IMR-90 (cell line): ENCODE measurements around the gene TATDN2. TPM values are rescaled to one million over a fixed set of nuclear protein-coding genes. Genes with fewer than 3 reads are reported as not detected.
A peak's percentile ranks its signal among the peaks of the same experiment; 100 is the strongest.

Source experiments
- ATAC-seq: fragments of 200-7000 bp; cut with Tn5 transposase; 2 replicates; pipeline ENCODE4 v1.9.1; 2020; ENCODE audit warnings: low read depth, mild to moderate bottlenecking, moderate library complexity
- BruUV-seq: library from RNA; stranded (reverse); fragments of 400-500 nt; replicated peaks from 2 replicates; lab custom pipeline; 2021; lab: Mats Ljungman, UMichigan
- CTCF ChIA-PET: fragments of 300-600 bp; formaldehyde crosslinking; extraction: SDS; loops from one replicate; lab custom pipeline; 2021; ENCODE audit warnings: antibody characterized with exemption; lab: Yijun Ruan, JAX
- POLR2A ChIA-PET: fragments of 300-600 bp; sonication (Branson Sonifier 250); formaldehyde crosslinking; loops from one replicate; lab custom pipeline; 2022; ENCODE audit warnings: antibody characterized with exemption; ENCODE audit not compliant: unreplicated experiment; lab: Charles Lee
- DNase-seq: peaks from one replicate; pipeline ENCODE4 v3.0.0; 2013
- H2AFZ ChIP-seq: replicated peaks from 2 replicates; pipeline ENCODE3; 2013; ENCODE audit warnings: low read length, mild to moderate bottlenecking; ENCODE audit not compliant: poor library complexity
- H2AK5ac ChIP-seq: 2 replicates; pipeline ENCODE4 v1.6.1; 2013; ENCODE audit warnings: low read depth, low read length, inconsistent platforms
- H2AK9ac ChIP-seq: replicated peaks from 2 replicates; pipeline ENCODE3; 2013; ENCODE audit warnings: mild to moderate bottlenecking, low read depth, low read length, moderate library complexity; ENCODE audit not compliant: poor library complexity
- H2BK120ac ChIP-seq: 2 replicates; pipeline ENCODE4 v1.6.1; 2013; ENCODE audit warnings: low read depth, low read length, inconsistent platforms
- H2BK15ac ChIP-seq: 3 replicates; pipeline ENCODE4 v1.6.1; 2013; ENCODE audit warnings: low read depth, low read length, inconsistent platforms
- H2BK20ac ChIP-seq: 2 replicates; pipeline ENCODE4 v1.6.1; 2013; ENCODE audit warnings: low read depth, mild to moderate bottlenecking, inconsistent platforms, low read length, moderate library complexity
- H2BK5ac ChIP-seq: 2 replicates; pipeline ENCODE4 v1.6.1; 2013; ENCODE audit warnings: mild to moderate bottlenecking, low read depth, low read length, inconsistent platforms; ENCODE audit not compliant: poor library complexity, severe bottlenecking
- H3K14ac ChIP-seq: replicated peaks from 2 replicates; pipeline ENCODE4 v1.6.1; 2013; ENCODE audit warnings: low read depth, low read length, inconsistent platforms
- H3K18ac ChIP-seq: 2 replicates; pipeline ENCODE4 v1.6.1; 2013; ENCODE audit warnings: low read depth, low read length, control low read depth
- H3K23ac ChIP-seq: 2 replicates; pipeline ENCODE4 v1.6.1; 2013; ENCODE audit warnings: low read depth, low read length, inconsistent platforms
- H3K27ac ChIP-seq: 2 replicates; pipeline ENCODE4 v1.5.1; 2013; ENCODE audit warnings: mild to moderate bottlenecking, control low read depth, low read length; ENCODE audit not compliant: insufficient read depth
- H3K27me3 ChIP-seq: 2 replicates; pipeline ENCODE4 v1.6.1; 2013; ENCODE audit warnings: low read length; ENCODE audit not compliant: control insufficient read depth, insufficient read depth
- H3K36me3 ChIP-seq: 2 replicates; pipeline ENCODE4 v1.6.1; 2013; ENCODE audit warnings: low read length, mixed read lengths; ENCODE audit not compliant: control insufficient read depth, insufficient read depth
- H3K4ac ChIP-seq: 2 replicates; pipeline ENCODE4 v1.6.1; 2013; ENCODE audit warnings: low read depth, low read length, inconsistent platforms
- H3K4me1 ChIP-seq: 2 replicates; pipeline ENCODE4 v1.6.1; 2013; ENCODE audit warnings: low read length, mixed read lengths; ENCODE audit not compliant: control insufficient read depth, insufficient read depth
- H3K4me2 ChIP-seq: 2 replicates; pipeline ENCODE4 v1.6.1; 2013; ENCODE audit warnings: low read depth, mild to moderate bottlenecking, control low read depth, low read length, moderate library complexity
- H3K4me3 ChIP-seq: 2 replicates; pipeline ENCODE4 v1.5.1; 2013; ENCODE audit warnings: low read depth, mild to moderate bottlenecking, control low read depth, low read length, moderate library complexity; ENCODE audit not compliant: insufficient read depth
- H3K56ac ChIP-seq: 2 replicates; pipeline ENCODE4 v1.6.1; 2013; ENCODE audit warnings: low read length, inconsistent platforms; ENCODE audit not compliant: insufficient read depth; ENCODE audit errors: extremely low read depth
- H3K79me1 ChIP-seq, 2 experiments: 2 replicates each; pipeline ENCODE4 v1.6.1; 2013; ENCODE audit warnings: low read length in 2 of 2, inconsistent platforms in 1 of 2, low read depth in 1 of 2
- H3K9ac ChIP-seq: 2 replicates; pipeline ENCODE4 v1.6.1; 2013; ENCODE audit warnings: low read depth, low read length, control low read depth
- H3K9me1 ChIP-seq: 2 replicates; pipeline ENCODE4 v1.6.1; 2013; ENCODE audit warnings: low read length, inconsistent platforms; ENCODE audit not compliant: insufficient read depth
- H3K9me3 ChIP-seq: 2 replicates; pipeline ENCODE4 v1.6.1; 2013; ENCODE audit warnings: low read length; ENCODE audit not compliant: control insufficient read depth, insufficient read depth
- H4K20me1 ChIP-seq: 2 replicates; pipeline ENCODE4 v1.6.1; 2013; ENCODE audit warnings: low read length, inconsistent platforms; ENCODE audit not compliant: insufficient read depth
- H4K5ac ChIP-seq: 2 replicates; pipeline ENCODE4 v1.6.1; 2013; ENCODE audit warnings: mild to moderate bottlenecking, low read depth, low read length, control low read depth
- H4K8ac ChIP-seq, 2 experiments: 2 replicates each; pipeline ENCODE4 v1.6.1; 2013; ENCODE audit warnings: low read depth in 2 of 2, low read length in 2 of 2, control low read depth in 1 of 2, inconsistent platforms in 1 of 2
- H4K91ac ChIP-seq: 2 replicates; pipeline ENCODE4 v1.6.1; 2013; ENCODE audit warnings: low read depth, low read length, inconsistent platforms; ENCODE audit not compliant: insufficient read depth
- BHLHE40 ChIP-seq: fragments of 150-350 bp; IDR thresholded peaks from 2 replicates; pipeline ENCODE4 v1.6.1; 2016; ENCODE audit warnings: mild to moderate bottlenecking, low read depth, low read length
- CHD1 ChIP-seq: IDR thresholded peaks from 2 replicates; pipeline ENCODE4 v1.6.1; 2012; ENCODE audit warnings: low read depth, low read length, improper control_type of control experiment
- CTCF ChIP-seq: conservative IDR thresholded peaks from 2 replicates; pipeline ENCODE4 v1.5.1; 2012; ENCODE audit warnings: mild to moderate bottlenecking, low read depth, low read length, improper control_type of control experiment
- ELK1 ChIP-seq: fragments of 150-350 bp; IDR thresholded peaks from 2 replicates; pipeline ENCODE4 v1.6.1; 2016; ENCODE audit warnings: low read depth, mild to moderate bottlenecking, low read length, moderate library complexity, borderline replicate concordance
- FOS ChIP-seq: fragments of 150-350 bp; IDR thresholded peaks from 2 replicates; pipeline ENCODE4 v1.6.1; 2016; ENCODE audit warnings: low read depth, low read length
- MAFK ChIP-seq: IDR thresholded peaks from 2 replicates; pipeline ENCODE4 v1.6.1; 2012; ENCODE audit warnings: low read depth, low read length, improper control_type of control experiment
- MAZ ChIP-seq: IDR thresholded peaks from 2 replicates; pipeline ENCODE4 v1.6.1; 2012; ENCODE audit warnings: low read depth, mild to moderate bottlenecking, low read length, improper control_type of control experiment, moderate library complexity, borderline replicate concordance
- MXI1 ChIP-seq: IDR thresholded peaks from 2 replicates; pipeline ENCODE4 v1.6.1; 2012; ENCODE audit warnings: low read depth, mild to moderate bottlenecking, low read length, moderate library complexity, borderline replicate concordance
- NFE2L2 ChIP-seq: fragments of 150-350 bp; IDR thresholded peaks from 2 replicates; pipeline ENCODE4 v1.6.1; 2016; ENCODE audit warnings: low read depth, mild to moderate bottlenecking, low read length
- RAD21 ChIP-seq: IDR thresholded peaks from 2 replicates; pipeline ENCODE4 v1.6.1; 2012; ENCODE audit warnings: low read length, improper control_type of control experiment
- RCOR1 ChIP-seq: IDR thresholded peaks from 2 replicates; pipeline ENCODE4 v1.6.1; 2012; ENCODE audit warnings: mild to moderate bottlenecking, low read length, improper control_type of control experiment; ENCODE audit not compliant: insufficient replicate concordance
- RFX5 ChIP-seq: IDR thresholded peaks from 2 replicates; pipeline ENCODE4 v1.8.0; 2012; ENCODE audit warnings: low read depth, mild to moderate bottlenecking, low read length, moderate library complexity
- SMC3 ChIP-seq: fragments of 150-350 bp; IDR thresholded peaks from 2 replicates; pipeline ENCODE4 v1.6.1; 2016; ENCODE audit warnings: low read depth, mild to moderate bottlenecking, antibody characterized with exemption, low read length, moderate library complexity
- USF2 ChIP-seq: fragments of 150-350 bp; IDR thresholded peaks from 2 replicates; pipeline ENCODE4 v1.6.1; 2017; ENCODE audit warnings: mild to moderate bottlenecking, antibody characterized with exemption, low read length, low read depth
- WGBS, 2 experiments: methylation state at CpG; one replicate each; pipeline versions ENCODE4 v1.1.5 to v1.1.7; 2013; ENCODE audit warnings: missing lambda C conversion rate in 2 of 2; ENCODE audit not compliant: insufficient read length in 1 of 2; ENCODE audit errors: extremely low coverage in 2 of 2; 5-methylcytosine and 5-hydroxymethylcytosine counted together
- dilution Hi-C: fragments of 300-500 bp; cut with HindIII; formaldehyde crosslinking; loops from one replicate; pipeline ENCODE4 v1.14.3; 2018; ENCODE audit warnings: low sequenced_read_pairs; ENCODE audit not compliant: unreplicated experiment
- in situ Hi-C: fragments of 300-500 bp; cut with MboI; formaldehyde crosslinking; loops from 3 replicates; pipeline ENCODE4 v1.14.3; 2019; ENCODE audit warnings: low sequenced_read_pairs, inconsistent platforms, mixed read lengths
- intact Hi-C: fragments of 100-400 bp; cut with micrococcal nuclease; formaldehyde crosslinking; loops from 2 replicates; pipeline ENCODE4 v1.10.0; 2022
- polyA plus RNA-seq, 3 experiments: library from polyadenylated mRNA; depleted of rRNA; stranded (reverse); fragments of >200 nt; gene quantifications; 2 replicates each; pipeline ENCODE4 v1.2.3, GENCODE V29; 2012; ENCODE audit warnings: low replicate concordance in 1 of 3
- total RNA-seq: library from RNA; depleted of rRNA; stranded (reverse); fragments of >200 nt; gene quantifications from 2 replicates; pipeline ENCODE4 v1.2.3, GENCODE V29; 2012

The TATDN2 gene
- total and polyA plus RNA-seq, 2 of the 4 experiments (the other 2 are of a cell fraction), result 9.0 to 18.8 TPM

GRCh38 chr3:10328460-10329071, 80.3 kb downstream of the TATDN2 start:
- no peak for DNase-seq
- Histone ChIP-seq H3K23ac (no peak overlapping the region), H2AK5ac (no peak overlapping the region), H3K4me3 (no peak overlapping the region), H2AFZ (peak overlapping the region; percentile 52), H4K91ac (no peak overlapping the region), H2BK15ac (no peak overlapping the region), H3K9me1 (peaks cover 3% of the 10 kb centered on the region; the same call in 1 of the 2 replicates), H3K9ac (no peak overlapping the region), H3K9me3 (0 out of 2 replicates have a peak, but pooled peaks cover 2% of the 10 kb centered on the region), H2BK5ac (no peak overlapping the region), H3K14ac (no peak overlapping the region), H3K4ac (no peak overlapping the region), H3K18ac (no peak overlapping the region), H4K8ac (no peak overlapping the region), H4K20me1 (no peaks in the 10 kb centered on the region), H2AK9ac (no peak overlapping the region), H3K4me2 (no peak overlapping the region), H2BK120ac (no peak overlapping the region), H3K36me3 (no peaks in the 10 kb centered on the region), H4K5ac (no peak overlapping the region), H3K56ac (no peak overlapping the region), H3K27me3 (peaks cover 80% of the 10 kb centered on the region), H3K4me1 (no peaks in the 10 kb centered on the region), H3K27ac (no peak overlapping the region), H2BK20ac (no peak overlapping the region), H3K79me1 (no peaks in the 10 kb centered on the region)
- ChIA-PET CTCF (no interaction called here), POLR2A (no interaction called here)
- dilution Hi-C loops, result no loop called here
- intact Hi-C loops, result no loop called here
- ATAC-seq, result no peak
- no TSS peak for BruUV-seq
- no peak for TF ChIP-seq FOS
- TF ChIP-seq NFE2L2, result no peak
- TF ChIP-seq RFX5, result no peak
- TF ChIP-seq CHD1, result no peak
- no peak for TF ChIP-seq MAFK
- TF ChIP-seq USF2, result no peak
- TF ChIP-seq MXI1, result no peak
- no peak for TF ChIP-seq RAD21
- no peak for TF ChIP-seq RCOR1
- no peak for TF ChIP-seq CTCF
- TF ChIP-seq BHLHE40, result no peak
- no peak for TF ChIP-seq ELK1
- no peak for TF ChIP-seq SMC3
- no peak for TF ChIP-seq MAZ
- WGBS, 2 experiments, result 37% methylated on average over 15 of the region's 31 CpGs; no CpG with 5 or more reads in 1 of the 2 experiments
- in situ Hi-C loops, result no loop called here
